Lower leg skin (tissue), 3 donors: ENCODE measurements around the gene AMN.

Experiments
- POLR2A ChIP-seq, 2 donors: fragments of 450-650 bp; IDR thresholded peaks; one replicate each; pipeline ENCODE4 v1.6.1; 2016 to 2017; ENCODE audit warnings: antibody characterized with exemption in 2 of 2, mild to moderate bottlenecking in 1 of 2, moderate library complexity in 1 of 2
- TF ChIP-seq, protein P1 (sequence below), 3 donors: fragments of 450-650 bp; IDR thresholded peaks; one replicate each; pipeline ENCODE4 v1.5.1; 2016; ENCODE audit warnings: antibody characterized with exemption in 3 of 3, mild to moderate bottlenecking in 3 of 3, moderate library complexity in 2 of 3

DNA sequence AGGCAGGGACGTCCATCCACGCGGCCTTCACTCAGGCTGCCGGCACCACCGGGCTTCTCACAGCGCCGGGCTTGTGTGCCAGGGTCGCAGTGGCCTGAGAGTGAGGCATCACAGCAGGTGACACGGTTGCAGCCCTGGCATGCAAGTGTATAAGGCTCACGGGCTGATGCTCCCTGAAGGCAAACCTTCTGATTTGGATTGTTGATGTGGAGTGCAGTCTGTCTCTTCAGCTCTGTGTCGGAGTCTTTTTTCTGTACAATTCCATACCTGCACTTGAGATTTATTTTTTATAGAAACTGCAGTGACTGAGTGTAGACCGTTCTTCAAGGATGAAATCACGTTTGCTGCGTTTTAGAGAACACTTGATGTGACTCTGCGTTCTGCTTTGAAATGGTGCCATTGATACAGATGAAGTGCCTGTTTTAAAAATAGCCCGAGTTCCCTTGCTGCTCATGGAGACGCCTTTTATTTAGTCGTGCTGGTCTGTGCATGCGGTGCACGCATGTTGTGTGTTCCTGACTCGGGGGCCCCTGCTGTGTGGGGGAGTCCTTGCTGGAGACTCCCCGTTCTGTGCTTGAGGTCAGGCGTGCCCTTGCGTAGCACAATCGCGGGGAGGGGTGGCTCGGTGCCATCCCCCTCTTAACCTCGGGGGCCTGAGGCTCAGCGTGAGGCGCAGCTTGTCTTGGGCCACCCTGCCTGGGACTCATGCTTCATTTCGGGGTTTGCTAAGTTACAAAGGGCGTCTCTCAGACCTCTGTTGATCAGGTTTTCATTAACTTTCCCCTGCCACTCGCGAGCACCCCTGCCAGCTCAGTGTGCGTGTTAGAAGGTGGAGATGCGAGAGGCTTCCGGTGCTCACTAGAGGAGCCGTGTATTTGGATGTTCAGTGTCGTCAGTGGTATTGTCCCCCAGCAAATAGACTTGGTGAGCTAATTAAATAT, 21.6 kb upstream of the AMN start:
- no peak for TF ChIP-seq POLR2A (IDR thresholded peaks at IDR 0.05)
- TF ChIP-seq, protein P1, sequence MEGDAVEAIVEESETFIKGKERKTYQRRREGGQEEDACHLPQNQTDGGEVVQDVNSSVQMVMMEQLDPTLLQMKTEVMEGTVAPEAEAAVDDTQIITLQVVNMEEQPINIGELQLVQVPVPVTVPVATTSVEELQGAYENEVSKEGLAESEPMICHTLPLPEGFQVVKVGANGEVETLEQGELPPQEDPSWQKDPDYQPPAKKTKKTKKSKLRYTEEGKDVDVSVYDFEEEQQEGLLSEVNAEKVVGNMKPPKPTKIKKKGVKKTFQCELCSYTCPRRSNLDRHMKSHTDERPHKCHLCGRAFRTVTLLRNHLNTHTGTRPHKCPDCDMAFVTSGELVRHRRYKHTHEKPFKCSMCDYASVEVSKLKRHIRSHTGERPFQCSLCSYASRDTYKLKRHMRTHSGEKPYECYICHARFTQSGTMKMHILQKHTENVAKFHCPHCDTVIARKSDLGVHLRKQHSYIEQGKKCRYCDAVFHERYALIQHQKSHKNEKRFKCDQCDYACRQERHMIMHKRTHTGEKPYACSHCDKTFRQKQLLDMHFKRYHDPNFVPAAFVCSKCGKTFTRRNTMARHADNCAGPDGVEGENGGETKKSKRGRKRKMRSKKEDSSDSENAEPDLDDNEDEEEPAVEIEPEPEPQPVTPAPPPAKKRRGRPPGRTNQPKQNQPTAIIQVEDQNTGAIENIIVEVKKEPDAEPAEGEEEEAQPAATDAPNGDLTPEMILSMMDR (IDR thresholded peaks at IDR 0.05): no peak
